Measurements from ENCODE around the gene KIF16B. TPM values are rescaled to one million over a fixed set of nuclear protein-coding genes. Genes with fewer than 3 reads are reported as not detected.

Gene KIF16B
- total RNA-seq, 1 experiment from 2014 or later = 7.6 TPM

- DNase-seq (ENCODE audit: low spot score) (no peak), ATAC-seq (no peak)
- TF ChIP-seq ZNF671 (CRISPR knock-in tag; IDR thresholded peaks at IDR 0.05) = no peak
- no peak for TF ChIP-seq NFATC4 (CRISPR knock-in tag; IDR thresholded peaks at IDR 0.05)
- TF ChIP-seq FOXJ3 (CRISPR knock-in tag; IDR thresholded peaks at IDR 0.05; ENCODE audit: borderline replicate concordance) = no peak
- no peak overlapping the region for H3K4me3 Mint-ChIP-seq
- H3K27ac Mint-ChIP-seq = no peak overlapping the region
- no peaks in the 10 kb centered on the region for H3K9me3 Mint-ChIP-seq
- peaks cover 18% of the 10 kb centered on the region for H3K4me1 Mint-ChIP-seq
- CTCF ChIA-PET = no interaction called here
- no peaks in the 10 kb centered on the region for H3K36me3 Mint-ChIP-seq
- H3K27me3 Mint-ChIP-seq (ENCODE audit: low read depth) = no peaks in the 10 kb centered on the region
- POLR2A ChIA-PET = no interaction called here
These were observed 280.9 kb downstream of the KIF16B start for GRCh38 chr20:16292226-16292880.

GRCh38 chr20:16290358-16290757, 282.9 kb downstream of the KIF16B start:
- H3K36me3 Mint-ChIP-seq = no peaks in the 10 kb centered on the region
- H3K4me3 Mint-ChIP-seq = no peak overlapping the region
- ChIA-PET CTCF (no interaction called here), POLR2A (no interaction called here)
- H3K4me1 Mint-ChIP-seq = peaks cover 18% of the 10 kb centered on the region
- no peak for TF ChIP-seq NFE2L1 (CRISPR knock-in tag; IDR thresholded peaks at IDR 0.05)
- no peak for TF ChIP-seq ELF4 (CRISPR knock-in tag; IDR thresholded peaks at IDR 0.05; ENCODE audit: low read depth)
- TF ChIP-seq GABPB1 (CRISPR knock-in tag; IDR thresholded peaks at IDR 0.05) = no peak
- no peak for TF ChIP-seq MLX (CRISPR knock-in tag; IDR thresholded peaks at IDR 0.05)
- 0 out of 2 replicates have a peak, but pooled peaks have one; percentile 11 for TF ChIP-seq ZNF423 (CRISPR knock-in tag; IDR thresholded peaks at IDR 0.05)
- no peaks in the 10 kb centered on the region for H3K9me3 Mint-ChIP-seq
- H3K27ac Mint-ChIP-seq = no peak overlapping the region
- no peaks in the 10 kb centered on the region for H3K27me3 Mint-ChIP-seq (ENCODE audit: low read depth)
- DNase-seq (ENCODE audit: low spot score) (no peak), ATAC-seq (peak; percentile 59)

- H3K36me3 Mint-ChIP-seq = no peaks in the 10 kb centered on the region; the same call in 1 of the 2 replicates
- peaks cover 2% of the 10 kb centered on the region; the same call in 1 of the 2 replicates for H3K9me3 Mint-ChIP-seq
- TF ChIP-seq GABPB1 (CRISPR knock-in tag; IDR thresholded peaks at IDR 0.05) (no peak), JAZF1 (CRISPR knock-in tag; IDR thresholded peaks at IDR 0.05) (no peak), ZNF121 (CRISPR knock-in tag; IDR thresholded peaks at IDR 0.05) (no peak), CREB1 (CRISPR knock-in tag; IDR thresholded peaks at IDR 0.05) (no peak), HMGA2 (CRISPR knock-in tag; IDR thresholded peaks at IDR 0.05) (no peak), ATF3 (CRISPR knock-in tag; conservative IDR thresholded peaks at IDR 0.05) (no peak), RORB (CRISPR knock-in tag; IDR thresholded peaks at IDR 0.05) (no peak)
- ChIA-PET POLR2A (no interaction called here), CTCF (no interaction called here)
- peaks cover 22% of the 10 kb centered on the region for H3K4me1 Mint-ChIP-seq
- H3K27ac Mint-ChIP-seq = no peak overlapping the region
- no peak for ATAC-seq
- H3K27me3 Mint-ChIP-seq (ENCODE audit: low read depth) = no peaks in the 10 kb centered on the region
- no peak for DNase-seq (ENCODE audit: low spot score)
- no peak overlapping the region for H3K4me3 Mint-ChIP-seq
These were observed 285.5 kb downstream of the KIF16B start for GRCh38 chr20:16287776-16288175.

GRCh38 chr20:16286601-16287000, 286.6 kb downstream of the KIF16B start:
- no peak for ATAC-seq

More at GRCh38 chr20:16286601-16287000, 286.6 kb downstream of the KIF16B start:
- Mint-ChIP-seq H3K9me3 (peaks cover 5% of the 10 kb centered on the region; the same call in 1 of the 2 replicates), H3K36me3 (no peaks in the 10 kb centered on the region; the same call in 1 of the 2 replicates), H3K4me1 (peaks cover 22% of the 10 kb centered on the region), H3K27me3 (ENCODE audit: low read depth) (no peaks in the 10 kb centered on the region), H3K4me3 (no peak overlapping the region), H3K27ac (no peak overlapping the region)
- ChIA-PET CTCF (no interaction called here), POLR2A (no interaction called here)
- no peak for DNase-seq (ENCODE audit: low spot score)
- no peak for TF ChIP-seq USF1 (CRISPR knock-in tag; IDR thresholded peaks at IDR 0.05)
- no peak for TF ChIP-seq GTF2I (CRISPR knock-in tag; conservative IDR thresholded peaks at IDR 0.05)
- TF ChIP-seq PRDM15 (CRISPR knock-in tag; IDR thresholded peaks at IDR 0.05) = no peak
- TF ChIP-seq TEAD4 (CRISPR knock-in tag; IDR thresholded peaks at IDR 0.05) = no peak
- TF ChIP-seq CBFB (CRISPR knock-in tag; IDR thresholded peaks at IDR 0.05; ENCODE audit: low read depth) = no peak
- TF ChIP-seq ELF4 (CRISPR knock-in tag; IDR thresholded peaks at IDR 0.05; ENCODE audit: low read depth) = no peak
- no peak for TF ChIP-seq ZNF121 (CRISPR knock-in tag; IDR thresholded peaks at IDR 0.05)
- no peak for TF ChIP-seq ZNF138 (CRISPR knock-in tag; conservative IDR thresholded peaks at IDR 0.05)
- no peak for TF ChIP-seq RORB (CRISPR knock-in tag; IDR thresholded peaks at IDR 0.05)
- TF ChIP-seq ZNF263 (CRISPR knock-in tag; IDR thresholded peaks at IDR 0.05; ENCODE audit: low read depth) = no peak

Data from WTC11 (cell line).